Fibroblast of lung (primary cell): ENCODE measurements around the gene GNL1.

Experiments used
- CTCF ChIP-seq, 2 donors: IDR thresholded peaks in 1 of 2; conservative IDR thresholded peaks in 1 of 2; 1 replicate in 1 of 2; 2 replicates in 1 of 2; pipeline ENCODE4 v1.5.1; 2011 to 2012; ENCODE audit warnings: low read length in 2 of 2, control low read depth in 1 of 2, inconsistent platforms in 1 of 2, low read depth in 1 of 2, mild to moderate bottlenecking in 1 of 2
- EZH2 ChIP-seq: IDR thresholded peaks from 2 replicates; pipeline ENCODE4 v1.5.1; 2012; ENCODE audit warnings: low read length, control low read depth, mild to moderate bottlenecking; ENCODE audit errors: missing control alignments

- TF ChIP-seq CTCF (conservative IDR thresholded peaks at IDR 0.05 in 1 of 2, IDR thresholded peaks at IDR 0.05 in 1 of 2; ENCODE audit: low read depth in 1 of 2, low read length in 2 of 2) (no peak), EZH2 (no peak)
Observed at GRCh38 chr6:30578051-30578450, 21.8 kb upstream of the GNL1 start.
